Neural progenitor cell (in vitro differentiated cells): Measurements from ENCODE around the gene ZMYND11. TPM values are rescaled to one million over a fixed set of nuclear protein-coding genes. Genes with fewer than 3 reads are reported as not detected.
A peak's percentile ranks its signal among the peaks of the same experiment; 100 is the strongest.

ENCODE experiments used
- DNase-seq: peaks from one replicate; pipeline ENCODE4 v3.0.0-alpha.2; 2016; ENCODE audit warnings: low spot score
- H2AFZ ChIP-seq: fragments of 200-600 bp; sonication (generic); replicated peaks from 2 replicates; pipeline ENCODE4 v1.6.1; 2016; ENCODE audit warnings: antibody characterized with exemption
- H3F3A ChIP-seq: fragments of 200-600 bp; sonication (generic); 2 replicates; pipeline ENCODE4 v1.6.1; 2016; ENCODE audit warnings: antibody characterized with exemption, low read depth
- H3K27ac ChIP-seq: fragments of 200-600 bp; sonication (generic); 2 replicates; pipeline ENCODE4 v1.5.1; 2016; ENCODE audit warnings: mild to moderate bottlenecking
- H3K27me3 ChIP-seq: fragments of 200-600 bp; sonication (generic); 2 replicates; pipeline ENCODE4 v1.6.1; 2016; ENCODE audit warnings: mild to moderate bottlenecking, moderate library complexity
- H3K36me3 ChIP-seq: fragments of 200-600 bp; sonication (generic); 2 replicates; pipeline ENCODE4 v1.5.1; 2016
- H3K4me1 ChIP-seq: fragments of 200-600 bp; sonication (generic); 2 replicates; pipeline ENCODE4 v1.6.1; 2016; ENCODE audit warnings: mixed run types
- H3K4me2 ChIP-seq: fragments of 200-600 bp; sonication (generic); 2 replicates; pipeline ENCODE4 v1.6.1; 2016
- H3K4me3 ChIP-seq: fragments of 200-600 bp; sonication (generic); 2 replicates; pipeline ENCODE4 v1.5.1; 2016
- H3K79me2 ChIP-seq: fragments of 200-600 bp; sonication (generic); 2 replicates; pipeline ENCODE4 v1.6.1; 2016; ENCODE audit warnings: low read depth
- H3K9ac ChIP-seq: fragments of 200-600 bp; sonication (generic); 2 replicates; pipeline ENCODE4 v1.6.1; 2016
- H3K9me3 ChIP-seq: fragments of 200-600 bp; sonication (generic); 2 replicates; pipeline ENCODE4 v1.5.1; 2016; ENCODE audit warnings: low read depth
- H4K20me1 ChIP-seq: fragments of 200-600 bp; sonication (generic); 2 replicates; pipeline ENCODE4 v1.6.1; 2016; ENCODE audit warnings: low read depth
- H3K27ac Mint-ChIP-seq: 3 replicates; pipeline ENCODE4 v1.8.0; 2021; ENCODE audit warnings: mixed read lengths
- H3K27me3 Mint-ChIP-seq: 2 replicates; pipeline ENCODE4 v1.8.0; 2022; ENCODE audit warnings: low read depth, mild to moderate bottlenecking, inconsistent platforms, moderate library complexity, mixed read lengths; ENCODE audit not compliant: insufficient read depth
- H3K36me3 Mint-ChIP-seq: 3 replicates; pipeline ENCODE4 v1.8.0; 2021; ENCODE audit warnings: mixed read lengths
- H3K4me1 Mint-ChIP-seq: 3 replicates; pipeline ENCODE4 v1.8.0; 2021; ENCODE audit warnings: mixed read lengths
- H3K4me3 Mint-ChIP-seq: 3 replicates; pipeline ENCODE4 v1.8.0; 2021; ENCODE audit warnings: mild to moderate bottlenecking, moderate library complexity, mixed read lengths
- H3K9me3 Mint-ChIP-seq: 3 replicates; pipeline ENCODE4 v1.8.0; 2020; ENCODE audit warnings: mixed read lengths
- EZH2 ChIP-seq: fragments of 200-600 bp; sonication (generic); IDR thresholded peaks from 2 replicates; pipeline ENCODE4 v1.6.1; 2017; ENCODE audit warnings: antibody characterized with exemption, mild to moderate bottlenecking, moderate library complexity
- EZH2phosphoT487 ChIP-seq: fragments of 200-600 bp; sonication (generic); IDR thresholded peaks from 2 replicates; pipeline ENCODE4 v1.6.1; 2017; ENCODE audit warnings: antibody characterized with exemption
- total RNA-seq: library from RNA; depleted of rRNA; stranded (reverse); fragments of >200 nt; gene quantifications from 2 replicates; pipeline ENCODE4 v1.2.3, GENCODE V29; 2015; ENCODE audit warnings: low replicate concordance
- TF ChIP-seq, protein P1 (sequence below): fragments of 200-600 bp; sonication (generic); IDR thresholded peaks from 2 replicates; pipeline ENCODE4 v1.5.1; 2017; ENCODE audit warnings: antibody characterized with exemption, mild to moderate bottlenecking

The ZMYND11 gene
- total RNA-seq, 1 donor from 2014 or later, result 59.5 TPM

DNA sequence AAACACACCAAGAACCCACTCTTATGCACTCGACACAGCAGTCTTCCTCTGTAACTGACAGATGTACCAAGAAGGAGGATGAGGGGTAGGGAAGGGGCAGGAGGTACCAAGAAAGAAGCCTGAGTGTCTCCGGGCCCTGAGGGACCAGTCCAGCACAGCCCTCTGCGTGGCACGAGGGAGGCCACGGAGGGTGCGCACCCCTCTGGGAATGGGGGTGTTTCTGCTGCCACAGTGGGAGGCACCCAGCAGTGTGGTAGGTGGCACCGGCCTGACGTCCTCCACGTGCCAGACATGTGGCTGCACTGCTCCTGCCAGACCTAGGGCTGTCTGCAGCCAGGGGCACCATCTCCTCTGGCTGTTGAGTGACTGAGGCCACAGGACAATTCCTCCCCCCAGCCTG lies 154.3 kb downstream of the ZMYND11 start:
- no peak overlapping the region for H3K4me2 ChIP-seq
- no peak overlapping the region for H3K9ac ChIP-seq
- Mint-ChIP-seq H3K27ac (no peak overlapping the region), H3K27me3 (peaks cover 2% of the 10 kb centered on the region), H3K4me3 (no peak overlapping the region), H3K36me3 (peaks cover 25% of the 10 kb centered on the region), H3K4me1 (peaks cover 9% of the 10 kb centered on the region), H3K9me3 (no peaks in the 10 kb centered on the region)
- no peaks in the 10 kb centered on the region for H3K36me3 ChIP-seq
- H3K27ac ChIP-seq, result no peak overlapping the region
- H4K20me1 ChIP-seq, result peaks cover 11% of the 10 kb centered on the region
- H3K9me3 ChIP-seq, result no peaks in the 10 kb centered on the region
- H3K79me2 ChIP-seq, result no peaks in the 10 kb centered on the region
- peaks cover 5% of the 10 kb centered on the region for H3K4me1 ChIP-seq
- H2AFZ ChIP-seq, result no peak overlapping the region
- no peaks in the 10 kb centered on the region for H3K27me3 ChIP-seq
- no peak overlapping the region for H3K4me3 ChIP-seq
- TF ChIP-seq EZH2, result no peak
- TF ChIP-seq, protein P1, sequence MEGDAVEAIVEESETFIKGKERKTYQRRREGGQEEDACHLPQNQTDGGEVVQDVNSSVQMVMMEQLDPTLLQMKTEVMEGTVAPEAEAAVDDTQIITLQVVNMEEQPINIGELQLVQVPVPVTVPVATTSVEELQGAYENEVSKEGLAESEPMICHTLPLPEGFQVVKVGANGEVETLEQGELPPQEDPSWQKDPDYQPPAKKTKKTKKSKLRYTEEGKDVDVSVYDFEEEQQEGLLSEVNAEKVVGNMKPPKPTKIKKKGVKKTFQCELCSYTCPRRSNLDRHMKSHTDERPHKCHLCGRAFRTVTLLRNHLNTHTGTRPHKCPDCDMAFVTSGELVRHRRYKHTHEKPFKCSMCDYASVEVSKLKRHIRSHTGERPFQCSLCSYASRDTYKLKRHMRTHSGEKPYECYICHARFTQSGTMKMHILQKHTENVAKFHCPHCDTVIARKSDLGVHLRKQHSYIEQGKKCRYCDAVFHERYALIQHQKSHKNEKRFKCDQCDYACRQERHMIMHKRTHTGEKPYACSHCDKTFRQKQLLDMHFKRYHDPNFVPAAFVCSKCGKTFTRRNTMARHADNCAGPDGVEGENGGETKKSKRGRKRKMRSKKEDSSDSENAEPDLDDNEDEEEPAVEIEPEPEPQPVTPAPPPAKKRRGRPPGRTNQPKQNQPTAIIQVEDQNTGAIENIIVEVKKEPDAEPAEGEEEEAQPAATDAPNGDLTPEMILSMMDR, result no peak
- TF ChIP-seq EZH2phosphoT487, result no peak
- no peaks in the 10 kb centered on the region for H3F3A ChIP-seq
- DNase-seq, result no peak

DNA sequence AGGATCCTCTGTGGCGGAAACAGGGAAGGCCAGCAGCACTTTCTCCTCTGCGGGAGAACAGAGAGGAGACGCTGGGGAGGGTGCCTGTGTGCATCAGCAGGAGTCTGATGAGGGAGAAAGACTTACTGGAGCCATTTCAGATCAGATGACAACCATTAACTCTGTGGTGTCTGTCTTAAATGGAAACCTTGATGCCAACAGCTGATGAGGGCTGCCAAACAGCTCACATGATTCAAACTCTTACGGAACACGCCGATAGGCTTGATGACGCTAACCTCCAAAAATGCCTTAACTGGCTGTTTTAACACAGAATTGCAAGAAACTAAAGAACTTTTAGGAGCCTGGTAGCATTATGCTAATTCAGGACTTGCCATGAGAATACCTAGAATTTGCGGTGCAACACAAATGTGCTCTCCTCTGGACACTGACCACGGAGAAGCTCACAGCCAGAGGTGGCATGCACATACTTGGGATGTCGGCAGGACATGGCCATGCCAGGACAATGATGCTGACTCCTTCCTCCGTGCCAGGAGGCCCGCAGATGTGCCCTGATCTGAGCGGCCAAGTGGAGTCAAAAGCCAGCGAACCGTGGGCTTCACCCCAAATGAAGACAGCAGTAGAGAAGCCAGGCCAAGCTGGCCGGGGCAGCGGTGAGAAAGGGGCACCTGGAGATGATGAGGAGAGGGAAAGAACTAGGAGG lies 154.9 kb downstream of the ZMYND11 start:
- H3K36me3 ChIP-seq, result no peaks in the 10 kb centered on the region
- Mint-ChIP-seq H3K4me3 (no peak overlapping the region), H3K4me1 (peaks cover 9% of the 10 kb centered on the region), H3K9me3 (no peaks in the 10 kb centered on the region), H3K27me3 (peaks cover 3% of the 10 kb centered on the region), H3K36me3 (peaks cover 25% of the 10 kb centered on the region), H3K27ac (no peak overlapping the region)
- no peaks in the 10 kb centered on the region for H3K27me3 ChIP-seq
- TF ChIP-seq, protein P1, result no peak
- TF ChIP-seq EZH2, result no peak
- TF ChIP-seq EZH2phosphoT487, result no peak
- H3K9ac ChIP-seq, result no peak overlapping the region
- no peak overlapping the region for H2AFZ ChIP-seq
- H4K20me1 ChIP-seq, result peaks cover 11% of the 10 kb centered on the region
- H3K4me1 ChIP-seq, result peaks cover 5% of the 10 kb centered on the region
- H3K79me2 ChIP-seq, result no peaks in the 10 kb centered on the region
- no peaks in the 10 kb centered on the region for H3K9me3 ChIP-seq
- no peak overlapping the region for H3K4me2 ChIP-seq
- no peaks in the 10 kb centered on the region for H3F3A ChIP-seq
- no peak overlapping the region for H3K27ac ChIP-seq
- H3K4me3 ChIP-seq, result no peak overlapping the region
- no peak for DNase-seq

DNA sequence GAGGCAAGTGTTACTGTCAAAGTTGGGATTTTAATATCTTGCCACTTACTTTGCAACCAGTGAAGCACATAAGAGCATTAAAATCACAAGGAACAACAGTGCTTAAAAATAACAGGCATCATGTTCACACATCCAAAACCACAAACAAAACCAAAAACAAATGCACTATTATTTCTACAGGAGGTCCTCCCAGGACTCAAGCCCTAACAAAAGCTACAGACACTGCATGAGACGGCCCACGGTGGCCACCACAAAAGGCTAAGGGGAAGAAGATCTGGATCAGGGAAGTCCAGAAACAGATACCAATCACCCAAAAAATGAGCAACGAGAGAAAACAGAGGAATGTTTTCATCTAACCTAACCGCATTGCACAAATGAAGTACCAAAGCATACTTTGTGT lies 158.4 kb downstream of the ZMYND11 start:
- H3K4me1 Mint-ChIP-seq, result peaks cover 9% of the 10 kb centered on the region
- Histone ChIP-seq H3K4me1 (peaks cover 5% of the 10 kb centered on the region), H4K20me1 (peaks cover 11% of the 10 kb centered on the region), H3K9me3 (no peaks in the 10 kb centered on the region), H3K4me3 (no peak overlapping the region), H3F3A (no peaks in the 10 kb centered on the region), H3K4me2 (no peak overlapping the region), H3K27me3 (no peaks in the 10 kb centered on the region), H3K9ac (no peak overlapping the region), H3K36me3 (no peaks in the 10 kb centered on the region), H3K27ac (no peak overlapping the region), H3K79me2 (no peaks in the 10 kb centered on the region), H2AFZ (no peak overlapping the region)
- no peak for DNase-seq
- no peaks in the 10 kb centered on the region for H3K9me3 Mint-ChIP-seq
- TF ChIP-seq EZH2 (no peak), EZH2phosphoT487 (no peak)
- TF ChIP-seq, protein P1, result no peak
- H3K27me3 Mint-ChIP-seq, result peaks cover 3% of the 10 kb centered on the region
- H3K4me3 Mint-ChIP-seq, result no peak overlapping the region
- peak overlapping the region; percentile 79 for H3K27ac Mint-ChIP-seq
- peaks cover 14% of the 10 kb centered on the region for H3K36me3 Mint-ChIP-seq
